K562 (cell line): ENCODE measurements around the gene EEF2K. TPM values are rescaled to one million over a fixed set of nuclear protein-coding genes. Genes with fewer than 3 reads are reported as not detected.
A peak's percentile ranks its signal among the peaks of the same experiment; 100 is the strongest.

Experiments used
- ATAC-seq: fragments of 200-7000 bp; cut with Tn5 transposase; 3 replicates; pipeline ENCODE4 v1.9.1; 2020; ENCODE audit warnings: moderate library complexity
- BruUV-seq: library from RNA; stranded (reverse); fragments of 400-500 nt; replicated peaks from 2 replicates; lab custom pipeline; 2021; lab: Mats Ljungman, UMichigan
- CTCF ChIA-PET: fragments of 300-600 bp; formaldehyde crosslinking; extraction: SDS; loops from one replicate; lab custom pipeline; 2021; ENCODE audit warnings: low intra/inter-chr PET ratio; lab: Yijun Ruan, JAX
- POLR2A ChIA-PET: fragments of 300-600, 350-650 bp; sonication (Branson Sonifier 250); formaldehyde crosslinking; extraction: SDS; loops from one replicate; lab custom pipeline; 2021; ENCODE audit warnings: antibody characterized with exemption, inconsistent platforms; lab: Yijun Ruan, JAX
- DNase-seq, 4 experiments: peaks; one replicate each; pipeline versions ENCODE4 v3.0.0 to v3.0.0-alpha.2; 2011 to 2018; ENCODE audit warnings: low spot score in 3 of 4, mixed read lengths in 3 of 4; ENCODE audit errors: extremely low read depth in 1 of 4
- FAIRE-seq: peaks from 2 replicates; lab custom pipeline; 2011; peaks lifted over from hg19 to GRCh38; lab: Jason Lieb, UNC
- H2AFZ ChIP-seq: 2 replicates; pipeline ENCODE4 v1.6.0; 2011; ENCODE audit warnings: low read depth, low read length, control low read depth, inconsistent platforms
- H3K27ac ChIP-seq: fragments of 200-600 bp; 3 replicates; pipeline ENCODE4 v1.8.0; 2011; ENCODE audit warnings: low read depth, mild to moderate bottlenecking, control low read depth, inconsistent platforms, low read length, moderate library complexity, mixed read lengths; ENCODE audit errors: extremely low read depth
- H3K27me3 ChIP-seq, 2 experiments: fragments of 300-600 bp in 1 of 2; 2 replicates in 1 of 2; 3 replicates in 1 of 2; pipeline versions ENCODE4 v1.6.0 to v1.8.0; 2011; ENCODE audit warnings: inconsistent platforms in 2 of 2, low read length in 2 of 2, mild to moderate bottlenecking in 1 of 2, mixed read lengths in 1 of 2, moderate library complexity in 1 of 2; ENCODE audit not compliant: control insufficient read depth in 2 of 2, insufficient read depth in 2 of 2
- H3K36me3 ChIP-seq: fragments of 300-600 bp; 3 replicates; pipeline ENCODE4 v1.8.0; 2011; ENCODE audit warnings: mild to moderate bottlenecking, low read length, inconsistent platforms; ENCODE audit not compliant: control insufficient read depth, insufficient read depth
- H3K4me1 ChIP-seq, 2 experiments: fragments of 200-600 bp in 1 of 2; replicated peaks in 1 of 2; 2 replicates in 1 of 2; 3 replicates in 1 of 2; pipeline versions ENCODE4 v1.5.1 to v1.8.0; 2011; ENCODE audit warnings: inconsistent platforms in 2 of 2, low read length in 2 of 2, mild to moderate bottlenecking in 1 of 2, mixed read lengths in 1 of 2, moderate library complexity in 1 of 2; ENCODE audit not compliant: control insufficient read depth in 2 of 2, insufficient read depth in 2 of 2
- H3K4me2 ChIP-seq: 2 replicates; pipeline ENCODE4 v1.6.1; 2011; ENCODE audit warnings: low read length, control low read depth, inconsistent platforms, mixed read lengths; ENCODE audit not compliant: insufficient read depth
- H3K4me3 ChIP-seq: fragments of 200-600 bp; sonication (generic), shearing (Covaris generic); 2 replicates; pipeline ENCODE4 v1.5.1; 2016; ENCODE audit warnings: control low read depth, inconsistent platforms
- H3K79me2 ChIP-seq: fragments of 200-600 bp; 3 replicates; pipeline ENCODE4 v1.8.0; 2011; ENCODE audit warnings: low read length, inconsistent platforms; ENCODE audit not compliant: control insufficient read depth, insufficient read depth
- H3K9ac ChIP-seq, 2 experiments: 2 replicates each; pipeline versions ENCODE4 v1.6.0 to v1.6.1; 2011; ENCODE audit warnings: low read depth in 2 of 2, low read length in 2 of 2, control low read depth in 1 of 2, inconsistent platforms in 1 of 2, mild to moderate bottlenecking in 1 of 2, mixed read lengths in 1 of 2; ENCODE audit not compliant: insufficient read depth in 1 of 2
- H3K9me1 ChIP-seq: one replicate; pipeline ENCODE4 v1.6.0; 2011; ENCODE audit warnings: inconsistent platforms, mild to moderate bottlenecking, low read length, moderate library complexity; ENCODE audit not compliant: control insufficient read depth, insufficient read depth
- H3K9me3 ChIP-seq: replicated peaks from 2 replicates; pipeline ENCODE4 v1.5.1; 2011; ENCODE audit warnings: low read depth, low read length, inconsistent platforms; ENCODE audit not compliant: control insufficient read depth, insufficient read depth
- H4K20me1 ChIP-seq: replicated peaks from 2 replicates; pipeline ENCODE4 v1.6.1; 2011; ENCODE audit warnings: low read length, inconsistent platforms, mixed read lengths; ENCODE audit not compliant: control insufficient read depth, insufficient read depth
- E2F6 ChIP-seq, 2 experiments: IDR thresholded peaks; 2 replicates each; pipeline ENCODE4 v1.6.1; 2011; ENCODE audit warnings: borderline replicate concordance in 1 of 2, control low read depth in 1 of 2, low read depth in 1 of 2, low read length in 1 of 2, mild to moderate bottlenecking in 1 of 2, mixed read lengths in 1 of 2, moderate library complexity in 1 of 2; ENCODE audit not compliant: insufficient read depth in 1 of 2, insufficient read length in 1 of 2, poor library complexity in 1 of 2, severe bottlenecking in 1 of 2; ENCODE audit errors: extremely low read depth in 1 of 2
- NRF1 ChIP-seq, 2 experiments: fragments of 450-650 bp; IDR thresholded peaks in 1 of 2; conservative IDR thresholded peaks in 1 of 2; 2 replicates each; pipeline ENCODE4 v1.6.1; 2014; ENCODE audit warnings: mild to moderate bottlenecking in 2 of 2
- TRIM28 ChIP-seq: fragments of 450-650 bp; IDR thresholded peaks from 2 replicates; pipeline ENCODE4 v1.6.1; 2017
- ZNF589 ChIP-seq: fragments of 200-800 bp; sonication (Bioruptor generic); IDR thresholded peaks from 2 replicates; pipeline ENCODE4 v1.6.1; 2016; ENCODE audit warnings: low read depth, missing genetic modification characterization, missing compliant biosample characterization
- WGBS: fragments of 100-300 bp; shearing (Covaris generic); methylation state at CpG from one replicate; pipeline ENCODE4 v1.1.6; 2016; ENCODE audit warnings: low coverage, mixed read lengths; ENCODE audit not compliant: insufficient coverage; ENCODE audit errors: missing lambda C conversion rate; 5-methylcytosine and 5-hydroxymethylcytosine counted together
- in situ Hi-C: fragments of 300-500 bp; cut with MboI; formaldehyde crosslinking; loops from 4 replicates; pipeline ENCODE4 v1.15.0; 2018; ENCODE audit warnings: inconsistent platforms, mixed read lengths
- intact Hi-C: fragments of 100-400 bp; cut with micrococcal nuclease; formaldehyde crosslinking; loops from 2 replicates; pipeline ENCODE4 v1.14.2; 2022
- polyA plus RNA-seq, 8 experiments: library from polyadenylated mRNA; depleted of rRNA in 4 of 8; stranded (reverse) in 5 of 8; unstranded in 3 of 8; fragments of >200 nt; fragmentation: Nextera tagmentation in 2 of 8; fragmentation: Illumina TruSeq in 1 of 8; extraction: Ambion mirVana in 2 of 8; extraction: Trizol in 1 of 8; gene quantifications; 2 replicates each; pipeline versions ENCODE4 v1.2.1 to v1.2.3, GENCODE V29; 2011 to 2014; ENCODE audit warnings: inconsistent platforms in 1 of 8, missing spikeins in 1 of 8
- total RNA-seq, 7 experiments: library from RNA; depleted of rRNA in 6 of 7; stranded (reverse); fragments of >200 nt in 6 of 7; fragmentation: Illumina TruSeq in 2 of 7; extraction: Trizol in 2 of 7; gene quantifications; 2 replicates each; pipeline versions ENCODE4 v1.2.1 to v1.2.3, GENCODE V29; 2011 to 2021; ENCODE audit warnings: low replicate concordance in 1 of 7

EEF2K gene
- total and polyA plus RNA-seq, 9 of the 15 experiments (the other 6 are each of a cell fraction or from before 2014, with no cell fraction given), result 3.0 to 35.2 (median 12.2) TPM

- Histone ChIP-seq H3K79me2 (no peaks in the 10 kb centered on the region), H3K4me3 (no peak within 1 kb of the TSS), H3K4me1 (peaks cover 0 to 8% of the 10 kb centered on the region in 2 experiments; a peak in 2 of 5 replicates), H3K27ac (no peak within 1 kb of the TSS), H3K9me1 (no peaks in the 10 kb centered on the region), H3K9ac (peak within 1 kb of the TSS in 1 of 2 experiments; percentile 64; a peak in 1 of 4 replicates), H3K4me2 (no peak within 1 kb of the TSS), H3K27me3 (peaks cover 19 to 56% of the 10 kb centered on the region in 2 experiments), H3K36me3 (no peaks in the 10 kb centered on the region), H4K20me1 (no peaks in the 10 kb centered on the region), H2AFZ (no peak within 1 kb of the TSS), H3K9me3 (no peaks in the 10 kb centered on the region)
- ATAC-seq (peak; percentile 83), FAIRE-seq (no peak), DNase-seq (peak; percentile 32 to 90 (median 76))
- in situ Hi-C loops, result no loop called here
- BruUV-seq, result no TSS peak
- TF ChIP-seq NRF1 (conservative IDR thresholded peaks at IDR 0.05 in 1 of 2, IDR thresholded peaks at IDR 0.05 in 1 of 2) (0 out of 4 replicates have a peak, but pooled peaks have one; percentile 21 to 26), ZNF589 (CRISPR knock-in tag) (no peak), TRIM28 (no peak), E2F6 (IDR thresholded peaks at IDR 0.05; ENCODE audit: borderline replicate concordance in 1 of 2, extremely low read depth in 1 of 2, insufficient read depth in 1 of 2, insufficient read length in 1 of 2, low read depth in 1 of 2, low read length in 1 of 2, poor library complexity in 1 of 2, severe bottlenecking in 1 of 2) (peak in 1 of 2 experiments; percentile 32)
- intact Hi-C loops, result no loop called here
- ChIA-PET CTCF (no interaction called here), POLR2A (interaction anchor here (0.6 kb wide), 1 partner anchor 20 kb away, joined by 3 read pairs; no protein-coding TSS in a partner anchor)
- WGBS, result 32% methylated on average over 8 of the region's 40 CpGs
Observed at GRCh38 chr16:22161999-22162655, 44.0 kb upstream of the EEF2K start, which contains the start of gene SDR42E2. TSS of gene SDR42E2 (plus strand) at chr16:22162506. CDS start at chr16:22165583, 3,077 bp downstream.
